ENCODE measurements around the gene CDHR2. TPM values are rescaled to one million over a fixed set of nuclear protein-coding genes. Genes with fewer than 3 reads are reported as not detected.

Gene CDHR2
- total RNA-seq, 2 donors from 2014 or later: 1.3 to 2.4 TPM

- Mint-ChIP-seq H3K36me3 (ENCODE audit: low read depth) (peaks cover 2% of the 10 kb centered on the region), H3K27me3 (peaks cover 19% of the 10 kb centered on the region), H3K27ac (peak overlapping the region; percentile 2), H3K4me3 (peak overlapping the region; percentile 97), H3K4me1 (peaks cover 9% of the 10 kb centered on the region)
- no peaks in the 10 kb centered on the region for H3K9me3 ChIP-seq (ENCODE audit: control insufficient read depth, low read length, poor library complexity, severe bottlenecking)
- DNase-seq (no peak), ATAC-seq (peak; percentile 35)
Observed at GRCh38 chr5:176608937-176609723, 60.0 kb downstream of the CDHR2 start.

- ATAC-seq: peak; percentile 72
- H3K27me3 Mint-ChIP-seq: peaks cover 23% of the 10 kb centered on the region
- peak within 1 kb of the TSS; percentile 97 for H3K4me3 Mint-ChIP-seq
- H3K9me3 ChIP-seq (ENCODE audit: control insufficient read depth, low read length, poor library complexity, severe bottlenecking): no peaks in the 10 kb centered on the region
- peak within 1 kb of the TSS; percentile 2 for H3K27ac Mint-ChIP-seq
- peaks cover 2% of the 10 kb centered on the region for H3K36me3 Mint-ChIP-seq (ENCODE audit: low read depth)
- H3K4me1 Mint-ChIP-seq: peaks cover 9% of the 10 kb centered on the region
- DNase-seq: peak; percentile 37 to 61 (median 37)
Observed at GRCh38 chr5:176609724-176610434, 60.7 kb downstream of the CDHR2 start, which contains the start of gene GPRIN1. Gene GPRIN1 (minus strand): TSS chr5:176610156. CDS start chr5:176599834, 10,322 bp downstream.

DNA sequence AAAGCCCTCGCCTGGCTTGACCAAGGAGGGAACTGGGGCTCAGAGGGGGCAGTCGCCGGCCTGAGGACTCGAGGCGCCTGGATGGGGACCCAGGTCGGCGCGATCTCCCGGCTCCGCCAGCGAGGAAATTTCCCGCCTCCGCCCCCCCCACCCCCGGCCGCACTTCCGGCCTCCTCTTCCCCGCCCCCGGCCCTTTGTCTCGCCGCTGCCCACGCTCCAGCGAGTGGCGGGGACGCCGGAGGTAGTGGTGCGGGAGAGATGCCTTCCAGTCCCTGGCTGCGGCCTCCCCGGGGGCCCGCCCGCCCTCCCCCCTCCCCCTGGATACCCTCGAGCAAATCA is 61.3 kb downstream of the CDHR2 start:
- DNase-seq (no peak), ATAC-seq (no peak)
- Mint-ChIP-seq H3K4me3 (peak overlapping the region; percentile 86), H3K4me1 (peaks cover 9% of the 10 kb centered on the region), H3K36me3 (ENCODE audit: low read depth) (peaks cover 2% of the 10 kb centered on the region), H3K27me3 (peaks cover 28% of the 10 kb centered on the region), H3K27ac (no peak overlapping the region)
- no peaks in the 10 kb centered on the region for H3K9me3 ChIP-seq (ENCODE audit: control insufficient read depth, low read length, poor library complexity, severe bottlenecking)

- no peak overlapping the region for H3K4me3 Mint-ChIP-seq
- no peaks in the 10 kb centered on the region for H3K9me3 ChIP-seq (ENCODE audit: control insufficient read depth, low read length, poor library complexity, severe bottlenecking)
- peak in 2 of 3 donors; percentile 25 to 44 for DNase-seq
- ATAC-seq: no peak
- no peak overlapping the region for H3K27ac Mint-ChIP-seq
- peaks cover 4% of the 10 kb centered on the region for H3K36me3 Mint-ChIP-seq (ENCODE audit: low read depth)
- peaks cover 9% of the 10 kb centered on the region for H3K4me1 Mint-ChIP-seq
- H3K27me3 Mint-ChIP-seq: peaks cover 38% of the 10 kb centered on the region
Observed at GRCh38 chr5:176611435-176611834, 62.3 kb downstream of the CDHR2 start.

DNA sequence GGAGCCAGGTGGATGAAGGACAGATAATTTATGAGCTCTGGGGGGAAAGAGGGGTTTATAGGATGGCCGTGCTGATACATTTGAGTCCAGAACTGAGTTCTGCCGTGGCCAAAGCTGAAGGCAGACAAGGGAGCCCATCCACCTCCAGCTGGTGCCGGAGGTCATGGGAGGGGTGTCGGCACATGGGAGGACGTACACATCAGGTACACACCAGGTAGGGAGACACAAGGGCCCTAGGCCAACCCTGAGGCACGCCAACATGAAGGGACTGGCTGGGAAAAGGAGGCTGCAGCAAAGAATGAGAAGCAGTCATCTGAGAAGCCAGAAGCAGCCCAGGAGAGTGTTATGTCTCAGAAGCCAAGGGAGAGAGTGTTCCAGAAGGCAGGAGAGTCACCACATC is 62.9 kb downstream of the CDHR2 start:
- no peaks in the 10 kb centered on the region for H3K9me3 ChIP-seq (ENCODE audit: control insufficient read depth, low read length, poor library complexity, severe bottlenecking)
- Mint-ChIP-seq H3K27me3 (peaks cover 44% of the 10 kb centered on the region), H3K36me3 (ENCODE audit: low read depth) (peaks cover 4% of the 10 kb centered on the region), H3K27ac (no peak overlapping the region), H3K4me3 (no peak overlapping the region), H3K4me1 (peaks cover 9% of the 10 kb centered on the region)
- DNase-seq (no peak), ATAC-seq (no peak)

DNA sequence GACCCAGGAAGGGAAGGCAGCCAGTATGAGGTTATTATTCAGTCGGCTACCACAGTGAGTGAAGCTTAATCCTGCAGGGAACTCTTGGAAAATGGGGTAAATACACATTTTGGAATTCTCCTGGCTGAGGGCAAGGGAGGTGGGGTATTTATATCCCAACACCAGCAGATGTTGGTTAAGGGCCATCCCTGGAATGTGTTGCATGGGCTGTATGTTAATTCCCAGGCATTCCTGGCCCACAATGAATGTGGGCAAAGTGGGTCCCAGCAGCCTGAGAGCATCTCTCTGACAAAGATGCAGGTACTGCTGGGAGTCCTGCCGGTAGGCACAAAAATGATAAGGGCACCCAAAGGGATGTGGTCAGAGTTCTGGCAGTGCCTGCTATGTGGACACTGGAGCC is 63.7 kb downstream of the CDHR2 start:
- ATAC-seq (no peak), DNase-seq (no peak)
- Mint-ChIP-seq H3K4me3 (no peak overlapping the region), H3K27me3 (peaks cover 52% of the 10 kb centered on the region), H3K36me3 (ENCODE audit: low read depth) (peaks cover 6% of the 10 kb centered on the region), H3K27ac (no peak overlapping the region), H3K4me1 (peaks cover 9% of the 10 kb centered on the region)
- no peaks in the 10 kb centered on the region for H3K9me3 ChIP-seq (ENCODE audit: control insufficient read depth, low read length, poor library complexity, severe bottlenecking)

- peaks cover 4% of the 10 kb centered on the region for H3K36me3 Mint-ChIP-seq (ENCODE audit: low read depth)
- H3K9me3 ChIP-seq (ENCODE audit: control insufficient read depth, low read length, poor library complexity, severe bottlenecking): no peaks in the 10 kb centered on the region
- H3K27ac Mint-ChIP-seq: no peak overlapping the region
- H3K27me3 Mint-ChIP-seq: peaks cover 64% of the 10 kb centered on the region
- peaks cover 2% of the 10 kb centered on the region for H3K4me1 Mint-ChIP-seq
- DNase-seq: no peak
- ATAC-seq: no peak
- no peak overlapping the region for H3K4me3 Mint-ChIP-seq
Observed at GRCh38 chr5:176614805-176615478, 65.8 kb downstream of the CDHR2 start.

DNA sequence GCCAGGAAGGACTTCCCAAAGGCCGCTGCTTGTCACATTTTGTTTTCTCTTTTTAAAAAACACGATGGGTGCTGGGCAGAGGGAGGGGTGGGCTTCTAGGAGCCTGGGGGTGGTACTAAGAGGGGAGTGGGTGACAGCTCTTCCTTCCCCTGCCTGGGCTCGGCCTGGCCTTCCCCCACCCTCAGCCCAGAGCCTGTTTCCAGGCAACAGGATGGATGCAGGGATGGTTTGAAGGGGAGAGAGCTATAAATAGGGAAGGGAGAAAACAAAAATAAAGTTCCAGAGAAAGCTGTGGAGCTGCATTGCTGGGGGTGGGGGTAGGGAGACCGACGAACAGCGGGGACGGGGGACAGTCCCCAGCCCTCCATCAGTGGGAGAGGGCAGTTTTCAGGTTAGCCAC is 67.4 kb downstream of the CDHR2 start:
- peaks cover 7% of the 10 kb centered on the region for H3K36me3 Mint-ChIP-seq (ENCODE audit: low read depth)
- no peak overlapping the region for H3K4me3 Mint-ChIP-seq
- H3K27me3 Mint-ChIP-seq: peaks cover 72% of the 10 kb centered on the region
- no peaks in the 10 kb centered on the region for H3K9me3 ChIP-seq (ENCODE audit: control insufficient read depth, low read length, poor library complexity, severe bottlenecking)
- ATAC-seq: no peak
- H3K27ac Mint-ChIP-seq: no peak overlapping the region
- peaks cover 8% of the 10 kb centered on the region for H3K4me1 Mint-ChIP-seq
- DNase-seq: no peak

DNA sequence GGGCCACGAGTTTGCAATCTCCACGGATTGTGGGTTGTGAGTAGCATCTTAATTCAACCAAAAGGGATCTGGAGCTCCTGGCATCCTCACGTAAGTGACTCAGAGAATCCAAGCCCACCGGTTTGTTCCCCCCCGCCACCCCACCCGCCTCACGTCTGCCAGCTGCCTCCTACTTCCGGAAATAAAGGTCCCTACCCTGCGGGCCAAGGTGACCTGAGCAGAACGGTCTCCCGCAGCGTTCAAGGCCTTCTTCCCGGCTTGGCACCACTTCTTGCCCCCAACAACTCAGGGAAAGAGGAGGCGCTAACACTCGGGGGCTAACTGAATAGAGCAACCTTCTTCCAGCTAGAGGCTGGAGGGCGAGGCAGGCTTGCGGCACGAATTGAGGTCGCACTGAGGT is 69.6 kb downstream of the CDHR2 start:
- Mint-ChIP-seq H3K27ac (no peak overlapping the region), H3K4me1 (peaks cover 8% of the 10 kb centered on the region), H3K36me3 (ENCODE audit: low read depth) (peaks cover 7% of the 10 kb centered on the region), H3K27me3 (peaks cover 66% of the 10 kb centered on the region), H3K4me3 (peak overlapping the region; percentile 36)
- H3K9me3 ChIP-seq (ENCODE audit: control insufficient read depth, low read length, poor library complexity, severe bottlenecking): no peaks in the 10 kb centered on the region
- ATAC-seq: no peak
- DNase-seq: no peak

GRCh38 chr5:176619203-176619568 is 70.0 kb downstream of the CDHR2 start:
- no peaks in the 10 kb centered on the region for H3K9me3 ChIP-seq (ENCODE audit: control insufficient read depth, low read length, poor library complexity, severe bottlenecking)
- Mint-ChIP-seq H3K36me3 (ENCODE audit: low read depth) (peaks cover 7% of the 10 kb centered on the region), H3K27me3 (peaks cover 66% of the 10 kb centered on the region), H3K4me1 (peaks cover 8% of the 10 kb centered on the region), H3K4me3 (no peak overlapping the region), H3K27ac (no peak overlapping the region)
- ATAC-seq (peak; percentile 98), DNase-seq (peak; percentile 48 to 65 (median 57))

- Mint-ChIP-seq H3K4me1 (peaks cover 8% of the 10 kb centered on the region), H3K27ac (no peak overlapping the region), H3K4me3 (peak overlapping the region; percentile 77), H3K36me3 (ENCODE audit: low read depth) (peaks cover 7% of the 10 kb centered on the region), H3K27me3 (peaks cover 64% of the 10 kb centered on the region)
- H3K9me3 ChIP-seq (ENCODE audit: control insufficient read depth, low read length, poor library complexity, severe bottlenecking): no peaks in the 10 kb centered on the region
- ATAC-seq (no peak), DNase-seq (no peak)
Observed at GRCh38 chr5:176619569-176620332, 70.6 kb downstream of the CDHR2 start.

DNA sequence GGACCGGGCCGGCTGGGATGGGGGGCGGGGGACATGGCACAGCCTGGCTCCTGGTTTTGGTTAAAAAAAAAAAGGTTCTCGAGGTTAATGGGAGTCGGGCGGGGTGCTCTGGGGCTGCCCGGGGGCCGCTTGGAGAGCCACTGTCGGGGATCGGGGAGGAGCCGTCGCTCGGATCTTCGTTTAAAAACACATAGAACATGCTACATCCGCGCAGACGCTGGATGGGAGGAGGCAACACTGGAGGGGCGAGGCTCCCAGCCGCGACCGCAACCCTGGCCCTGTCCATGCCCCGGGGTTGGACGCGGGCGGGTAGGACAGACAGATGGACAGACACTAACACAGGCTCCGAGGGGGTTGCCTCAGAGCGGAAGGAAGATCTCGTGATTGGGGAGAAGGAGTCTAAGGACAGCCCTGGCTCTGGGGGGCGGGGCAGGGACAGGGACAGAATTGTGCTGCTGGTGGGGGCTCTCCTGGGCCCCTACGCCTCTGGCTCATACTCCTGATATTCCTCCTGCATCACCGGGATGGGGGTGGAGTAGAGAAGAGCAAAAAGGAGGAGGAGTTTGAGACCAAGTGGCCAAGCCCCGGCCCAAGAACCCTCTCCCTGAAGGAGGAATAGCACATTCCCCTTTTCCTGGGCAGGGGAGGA is 71.3 kb downstream of the CDHR2 start:
- Mint-ChIP-seq H3K4me3 (peak overlapping the region; percentile 77), H3K4me1 (peaks cover 8% of the 10 kb centered on the region), H3K36me3 (ENCODE audit: low read depth) (peaks cover 7% of the 10 kb centered on the region), H3K27me3 (peaks cover 58% of the 10 kb centered on the region), H3K27ac (no peak overlapping the region)
- no peaks in the 10 kb centered on the region for H3K9me3 ChIP-seq (ENCODE audit: control insufficient read depth, low read length, poor library complexity, severe bottlenecking)
- no peak for ATAC-seq
- no peak for DNase-seq

Measured in T-helper 17 cell (primary cell).